Karpas-422 (cell line): ENCODE data around the gene EML6. TPM values are rescaled to one million over a fixed set of nuclear protein-coding genes. Genes with fewer than 3 reads are reported as not detected.

ENCODE experiments used
- DNase-seq: peaks from one replicate; pipeline ENCODE4 v3.0.0-alpha.2; 2015
- H2AFZ ChIP-seq: fragments of 200-600 bp; sonication (generic); 2 replicates; pipeline ENCODE4 v1.6.1; 2014; ENCODE audit warnings: antibody characterized with exemption, low read length, mixed read lengths
- H3K27ac ChIP-seq: fragments of 200-600 bp; sonication (generic); 2 replicates; pipeline ENCODE4 v1.5.1; 2014; ENCODE audit warnings: mild to moderate bottlenecking, low read length, moderate library complexity
- H3K27me3 ChIP-seq: fragments of 200-600 bp; sonication (generic); 2 replicates; pipeline ENCODE4 v1.6.1; 2014; ENCODE audit warnings: low read length, mixed read lengths
- H3K36me3 ChIP-seq: fragments of 200-600 bp; sonication (generic); 2 replicates; pipeline ENCODE4 v1.6.1; 2014; ENCODE audit warnings: low read length, mixed read lengths; ENCODE audit not compliant: insufficient read depth
- H3K4me1 ChIP-seq: fragments of 200-600 bp; sonication (generic); 2 replicates; pipeline ENCODE4 v1.6.1; 2014; ENCODE audit warnings: mild to moderate bottlenecking, low read length, mixed read lengths
- H3K4me2 ChIP-seq: fragments of 200-600 bp; sonication (generic); 2 replicates; pipeline ENCODE4 v1.6.1; 2014; ENCODE audit warnings: low read length, low read depth, mild to moderate bottlenecking; ENCODE audit not compliant: poor library complexity, severe bottlenecking
- H3K4me3 ChIP-seq: fragments of 200-600 bp; sonication (generic); 2 replicates; pipeline ENCODE4 v1.5.1; 2014; ENCODE audit warnings: mild to moderate bottlenecking, antibody characterized with exemption, low read length, mixed read lengths
- H3K79me2 ChIP-seq: fragments of 200-600 bp; sonication (generic); 2 replicates; pipeline ENCODE4 v1.6.1; 2014; ENCODE audit warnings: mild to moderate bottlenecking, low read length, mixed read lengths
- H3K9ac ChIP-seq: fragments of 200-600 bp; sonication (generic); 2 replicates; pipeline ENCODE4 v1.6.0; 2014; ENCODE audit warnings: low read length
- H3K9me2 ChIP-seq: fragments of 200-600 bp; sonication (generic), shearing (Covaris generic); replicated peaks from 2 replicates; pipeline ENCODE4 v1.6.0; 2014; ENCODE audit warnings: mild to moderate bottlenecking, low read length, moderate library complexity; ENCODE audit not compliant: insufficient read depth
- H3K9me3 ChIP-seq: fragments of 300-700, 200-600 bp; sonication (generic); 2 replicates; pipeline ENCODE4 v1.6.1; 2014; ENCODE audit warnings: low read length, mixed read lengths
- H4K20me1 ChIP-seq: fragments of 200-600 bp; sonication (generic); 2 replicates; pipeline ENCODE4 v1.6.1; 2014; ENCODE audit warnings: mild to moderate bottlenecking, antibody characterized with exemption, low read length, low read depth; ENCODE audit not compliant: insufficient read depth
- total RNA-seq: library from RNA; depleted of rRNA; stranded (reverse); fragments of >200 nt; shearing (Covaris generic); gene quantifications from 2 replicates; pipeline ENCODE4 v1.2.3, GENCODE V29; 2014; ENCODE audit warnings: low replicate concordance

Gene EML6
- total RNA-seq, 1 experiment from 2014 or later, result 187 TPM

- Histone ChIP-seq H3K36me3 (peaks cover 90% of the 10 kb centered on the region), H3K27me3 (no peaks in the 10 kb centered on the region)
Observed at GRCh38 chr2:54899576-54900200, 176.2 kb downstream of the EML6 start.

GRCh38 chr2:54901224-54901986 is 177.9 kb downstream of the EML6 start:
- no peaks in the 10 kb centered on the region for H4K20me1 ChIP-seq
- H3K4me2 ChIP-seq, result no peak overlapping the region
- H3K4me1 ChIP-seq, result no peaks in the 10 kb centered on the region
- H3K9me2 ChIP-seq, result no peaks in the 10 kb centered on the region
- no peak overlapping the region for H3K27ac ChIP-seq
- H3K79me2 ChIP-seq, result no peaks in the 10 kb centered on the region
- H2AFZ ChIP-seq, result no peak overlapping the region
- H3K4me3 ChIP-seq, result no peak overlapping the region
- no peak overlapping the region for H3K9ac ChIP-seq
- H3K36me3 ChIP-seq, result peaks cover 87% of the 10 kb centered on the region
- H3K27me3 ChIP-seq, result no peaks in the 10 kb centered on the region
- no peak for DNase-seq
- H3K9me3 ChIP-seq, result no peaks in the 10 kb centered on the region

More at GRCh38 chr2:54899576-54900200, 176.2 kb downstream of the EML6 start:
- Histone ChIP-seq H4K20me1 (no peaks in the 10 kb centered on the region), H3K9me2 (no peaks in the 10 kb centered on the region), H3K4me1 (no peaks in the 10 kb centered on the region), H3K4me2 (no peak overlapping the region), H2AFZ (no peak overlapping the region), H3K79me2 (no peaks in the 10 kb centered on the region), H3K4me3 (no peak overlapping the region), H3K27ac (no peak overlapping the region), H3K9ac (no peak overlapping the region), H3K9me3 (no peaks in the 10 kb centered on the region)
- DNase-seq, result no peak

GRCh38 chr2:54902763-54903162 is 179.3 kb downstream of the EML6 start:
- Histone ChIP-seq H3K27me3 (no peaks in the 10 kb centered on the region), H3K79me2 (no peaks in the 10 kb centered on the region), H3K9me2 (no peaks in the 10 kb centered on the region), H3K9ac (no peak overlapping the region), H2AFZ (no peak overlapping the region), H3K36me3 (peaks cover 84% of the 10 kb centered on the region), H3K27ac (no peak overlapping the region), H3K4me1 (no peaks in the 10 kb centered on the region), H3K4me3 (no peak overlapping the region), H3K9me3 (no peaks in the 10 kb centered on the region), H4K20me1 (no peaks in the 10 kb centered on the region), H3K4me2 (no peak overlapping the region)
- DNase-seq, result no peak

- Histone ChIP-seq H3K9me3 (no peaks in the 10 kb centered on the region), H3K27ac (no peak overlapping the region), H3K79me2 (no peaks in the 10 kb centered on the region), H4K20me1 (no peaks in the 10 kb centered on the region), H3K27me3 (no peaks in the 10 kb centered on the region), H3K9ac (no peak overlapping the region), H3K4me3 (no peak overlapping the region), H3K9me2 (no peaks in the 10 kb centered on the region), H3K4me1 (no peaks in the 10 kb centered on the region), H2AFZ (no peak overlapping the region), H3K36me3 (peaks cover 79% of the 10 kb centered on the region), H3K4me2 (no peak overlapping the region)
- DNase-seq, result no peak
Observed at GRCh38 chr2:54903736-54904554, 180.5 kb downstream of the EML6 start.

GRCh38 chr2:54904836-54905235 is 181.4 kb downstream of the EML6 start:
- Histone ChIP-seq H3K9me2 (no peaks in the 10 kb centered on the region), H3K27ac (no peak overlapping the region), H3K79me2 (no peaks in the 10 kb centered on the region), H4K20me1 (no peaks in the 10 kb centered on the region), H3K4me2 (no peak overlapping the region), H3K4me3 (no peak overlapping the region), H3K9me3 (no peaks in the 10 kb centered on the region), H3K4me1 (no peaks in the 10 kb centered on the region), H2AFZ (no peak overlapping the region), H3K27me3 (no peaks in the 10 kb centered on the region), H3K9ac (no peak overlapping the region), H3K36me3 (peaks cover 79% of the 10 kb centered on the region)
- DNase-seq, result no peak

- Histone ChIP-seq H3K27me3 (no peaks in the 10 kb centered on the region), H3K79me2 (no peaks in the 10 kb centered on the region), H3K36me3 (peaks cover 79% of the 10 kb centered on the region), H3K4me3 (no peak overlapping the region), H3K4me1 (no peaks in the 10 kb centered on the region), H2AFZ (no peak overlapping the region), H4K20me1 (no peaks in the 10 kb centered on the region), H3K27ac (no peak overlapping the region), H3K4me2 (no peak overlapping the region), H3K9me2 (no peaks in the 10 kb centered on the region), H3K9me3 (no peaks in the 10 kb centered on the region), H3K9ac (no peak overlapping the region)
- no peak for DNase-seq
Observed at GRCh38 chr2:54906716-54907115, 183.3 kb downstream of the EML6 start.

- H3K4me1 ChIP-seq, result no peaks in the 10 kb centered on the region
- H3K27ac ChIP-seq, result no peak overlapping the region
- H3K4me3 ChIP-seq, result no peak overlapping the region
- no peaks in the 10 kb centered on the region for H3K9me2 ChIP-seq
- H2AFZ ChIP-seq, result no peak overlapping the region
- H3K27me3 ChIP-seq, result no peaks in the 10 kb centered on the region
- no peak overlapping the region for H3K4me2 ChIP-seq
- H3K9ac ChIP-seq, result no peak overlapping the region
- H3K79me2 ChIP-seq, result 0 out of 2 replicates have a peak, but pooled peaks cover 3% of the 10 kb centered on the region
- no peaks in the 10 kb centered on the region for H3K9me3 ChIP-seq
- H4K20me1 ChIP-seq, result no peaks in the 10 kb centered on the region
- DNase-seq, result no peak
- peaks cover 81% of the 10 kb centered on the region for H3K36me3 ChIP-seq
Observed at GRCh38 chr2:54907663-54908062, 184.2 kb downstream of the EML6 start.

- Histone ChIP-seq H3K9me2 (no peaks in the 10 kb centered on the region), H3K4me2 (no peak overlapping the region), H3K27me3 (no peaks in the 10 kb centered on the region), H3K9me3 (no peaks in the 10 kb centered on the region), H3K9ac (no peak overlapping the region), H3K79me2 (0 out of 2 replicates have a peak, but pooled peaks cover 3% of the 10 kb centered on the region), H2AFZ (no peak overlapping the region), H3K4me1 (no peaks in the 10 kb centered on the region), H3K4me3 (no peak overlapping the region), H3K27ac (no peak overlapping the region), H3K36me3 (peaks cover 80% of the 10 kb centered on the region), H4K20me1 (no peaks in the 10 kb centered on the region)
- no peak for DNase-seq
Observed at GRCh38 chr2:54908591-54908990, 185.1 kb downstream of the EML6 start.
